NT2/D1 (cell line): ENCODE results near the gene FRAS1.

Experiments
- DNase-seq: peaks from one replicate; pipeline ENCODE4 v3.0.0-alpha.2; 2011; ENCODE audit warnings: low read depth, low spot score
- H3K27me3 ChIP-seq: 2 replicates; pipeline ENCODE4 v1.6.0; 2011; ENCODE audit warnings: mild to moderate bottlenecking; ENCODE audit not compliant: insufficient read length, insufficient read depth
- H3K36me3 ChIP-seq: 2 replicates; pipeline ENCODE4 v1.6.1; 2011; ENCODE audit warnings: mild to moderate bottlenecking, low read length, mixed read lengths; ENCODE audit not compliant: insufficient read depth, insufficient read length
- H3K4me1 ChIP-seq: 2 replicates; pipeline ENCODE4 v1.5.1; 2011; ENCODE audit not compliant: insufficient read depth, insufficient read length
- H3K4me3 ChIP-seq: 2 replicates; pipeline ENCODE4 v1.5.1; 2011; ENCODE audit warnings: low read depth; ENCODE audit not compliant: insufficient read length
- H3K9ac ChIP-seq: 2 replicates; pipeline ENCODE4 v1.6.0; 2011; ENCODE audit warnings: low read depth; ENCODE audit not compliant: insufficient read length
- H3K9me3 ChIP-seq: 2 replicates; pipeline ENCODE4 v1.5.1; 2011; ENCODE audit warnings: mild to moderate bottlenecking, low read length; ENCODE audit not compliant: insufficient read depth
- SUZ12 ChIP-seq: IDR thresholded peaks from 2 replicates; pipeline ENCODE4 v1.6.1; 2011; ENCODE audit not compliant: insufficient read length, insufficient read depth; ENCODE audit errors: extremely low read depth
- YY1 ChIP-seq: IDR thresholded peaks from 2 replicates; pipeline ENCODE4 v1.6.1; 2011; ENCODE audit not compliant: insufficient read length, insufficient read depth
- ZNF274 ChIP-seq: IDR thresholded peaks from 2 replicates; pipeline ENCODE4 v1.6.1; 2011; ENCODE audit warnings: mild to moderate bottlenecking, low read depth, low read length

Gene FRAS1

DNA sequence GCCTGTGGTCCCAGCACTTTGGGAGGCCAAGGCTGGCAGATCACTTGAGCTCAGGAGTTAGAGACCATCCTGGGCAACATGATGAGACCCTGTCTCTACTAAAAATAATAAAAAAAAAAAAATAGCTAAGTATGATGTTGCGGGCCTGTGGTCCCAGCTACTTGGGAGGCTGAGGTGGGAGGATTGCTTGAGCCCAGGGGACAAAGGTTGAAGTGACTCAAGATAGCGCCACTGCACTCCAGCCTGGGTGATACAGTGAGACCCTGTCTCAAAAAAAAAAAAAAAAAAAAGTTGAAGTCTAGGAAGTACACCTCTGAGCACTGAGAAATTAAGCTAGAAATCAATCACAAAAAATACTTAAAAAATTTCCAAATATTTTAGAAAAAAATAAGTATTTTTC lies 86.5 kb downstream of the FRAS1 start:
- no peak for TF ChIP-seq SUZ12
- TF ChIP-seq ZNF274: no peak
- no peak for TF ChIP-seq YY1

DNA sequence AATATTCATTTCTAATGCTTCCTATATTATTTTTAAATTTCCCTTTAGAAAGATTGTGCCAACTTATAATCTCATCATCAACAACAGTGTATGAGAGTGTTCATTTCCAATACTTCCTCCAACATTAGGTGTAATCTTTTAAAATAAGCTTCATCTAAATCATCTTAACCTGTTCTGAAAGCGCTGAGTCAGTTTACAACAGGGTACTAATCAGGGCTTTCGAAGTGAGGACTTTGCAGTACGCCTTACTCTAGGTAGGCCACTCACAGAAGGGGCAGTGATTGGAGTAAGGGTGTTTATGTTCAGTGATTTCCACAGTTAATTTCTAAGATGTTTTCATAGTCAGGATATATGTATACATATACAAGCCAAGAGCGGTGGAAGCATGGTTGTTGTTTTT lies 87.9 kb downstream of the FRAS1 start:
- no peak for DNase-seq
- TF ChIP-seq YY1: no peak
- no peak for TF ChIP-seq ZNF274
- no peak for TF ChIP-seq SUZ12
- Histone ChIP-seq H3K4me1 (no peaks in the 10 kb centered on the region), H3K27me3 (no peaks in the 10 kb centered on the region), H3K36me3 (no peaks in the 10 kb centered on the region), H3K4me3 (no peak overlapping the region), H3K9me3 (no peaks in the 10 kb centered on the region), H3K9ac (no peak overlapping the region)

More for the DNA sequence above, 86.5 kb downstream of the FRAS1 start:
- H3K4me1 ChIP-seq: no peaks in the 10 kb centered on the region
- H3K27me3 ChIP-seq: no peaks in the 10 kb centered on the region
- H3K9me3 ChIP-seq: no peaks in the 10 kb centered on the region
- no peak overlapping the region for H3K9ac ChIP-seq
- H3K4me3 ChIP-seq: no peak overlapping the region
- DNase-seq: no peak
- H3K36me3 ChIP-seq: no peaks in the 10 kb centered on the region

DNA sequence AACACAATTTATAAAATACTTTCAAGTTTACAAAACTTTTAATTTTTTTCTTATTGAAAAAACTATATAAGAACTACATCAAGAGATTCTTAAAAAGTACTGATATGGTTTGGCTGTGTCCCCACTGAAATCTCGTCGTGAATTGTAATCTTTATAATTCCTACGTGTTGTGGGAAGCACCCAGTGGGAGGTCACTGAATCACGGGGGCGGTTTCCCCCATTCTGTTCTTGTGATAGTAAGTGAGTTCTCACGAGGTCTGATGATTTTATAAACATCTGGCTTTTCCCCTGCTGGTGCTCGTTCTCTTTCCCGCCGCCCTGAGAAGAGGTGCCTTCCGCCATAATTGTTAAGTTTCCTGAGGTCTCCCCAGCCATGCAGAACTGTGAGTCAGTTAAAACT lies 88.5 kb downstream of the FRAS1 start:
- TF ChIP-seq YY1 (no peak), ZNF274 (no peak), SUZ12 (no peak)
- no peak overlapping the region for H3K4me3 ChIP-seq
- H3K9me3 ChIP-seq: no peaks in the 10 kb centered on the region
- H3K9ac ChIP-seq: no peak overlapping the region
- H3K27me3 ChIP-seq: no peaks in the 10 kb centered on the region
- DNase-seq: no peak
- no peaks in the 10 kb centered on the region for H3K4me1 ChIP-seq
- no peaks in the 10 kb centered on the region for H3K36me3 ChIP-seq

- no peaks in the 10 kb centered on the region for H3K27me3 ChIP-seq
- no peaks in the 10 kb centered on the region for H3K4me1 ChIP-seq
- no peaks in the 10 kb centered on the region for H3K9me3 ChIP-seq
- TF ChIP-seq ZNF274: no peak
- TF ChIP-seq YY1: no peak
- no peak for TF ChIP-seq SUZ12
- H3K36me3 ChIP-seq: no peaks in the 10 kb centered on the region
- no peak for DNase-seq
- H3K9ac ChIP-seq: no peak overlapping the region
- H3K4me3 ChIP-seq: no peak overlapping the region
Measured at GRCh38 chr4:78149751-78150542, 92.8 kb downstream of the FRAS1 start.

DNA sequence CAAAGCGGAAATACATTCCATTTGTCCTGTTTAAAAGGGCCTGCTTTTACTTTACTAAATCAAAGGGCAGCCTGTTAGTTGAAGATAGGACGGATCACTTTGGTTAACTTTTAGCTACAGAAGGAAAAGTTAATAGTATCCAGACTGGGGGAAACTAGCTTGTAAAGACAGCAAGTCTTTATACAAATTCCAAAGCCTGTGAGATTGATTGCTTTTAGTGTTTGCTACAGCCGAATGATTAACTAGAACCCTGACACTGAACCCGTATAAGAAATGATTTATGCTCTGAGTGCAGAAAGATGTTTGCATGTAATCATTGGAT lies 93.4 kb downstream of the FRAS1 start:
- no peak for DNase-seq
- H3K9ac ChIP-seq: no peak overlapping the region
- no peaks in the 10 kb centered on the region for H3K36me3 ChIP-seq
- H3K4me3 ChIP-seq: no peak overlapping the region
- H3K9me3 ChIP-seq: no peaks in the 10 kb centered on the region
- no peaks in the 10 kb centered on the region for H3K4me1 ChIP-seq
- no peak for TF ChIP-seq YY1
- no peak for TF ChIP-seq SUZ12
- TF ChIP-seq ZNF274: no peak
- H3K27me3 ChIP-seq: no peaks in the 10 kb centered on the region

GRCh38 chr4:78152795-78153194 lies 95.7 kb downstream of the FRAS1 start:
- no peaks in the 10 kb centered on the region for H3K4me1 ChIP-seq
- TF ChIP-seq YY1 (no peak), ZNF274 (no peak), SUZ12 (no peak)
- H3K27me3 ChIP-seq: no peaks in the 10 kb centered on the region
- H3K36me3 ChIP-seq: no peaks in the 10 kb centered on the region
- H3K9ac ChIP-seq: no peak overlapping the region
- H3K9me3 ChIP-seq: no peaks in the 10 kb centered on the region
- DNase-seq: no peak
- no peak overlapping the region for H3K4me3 ChIP-seq

DNA sequence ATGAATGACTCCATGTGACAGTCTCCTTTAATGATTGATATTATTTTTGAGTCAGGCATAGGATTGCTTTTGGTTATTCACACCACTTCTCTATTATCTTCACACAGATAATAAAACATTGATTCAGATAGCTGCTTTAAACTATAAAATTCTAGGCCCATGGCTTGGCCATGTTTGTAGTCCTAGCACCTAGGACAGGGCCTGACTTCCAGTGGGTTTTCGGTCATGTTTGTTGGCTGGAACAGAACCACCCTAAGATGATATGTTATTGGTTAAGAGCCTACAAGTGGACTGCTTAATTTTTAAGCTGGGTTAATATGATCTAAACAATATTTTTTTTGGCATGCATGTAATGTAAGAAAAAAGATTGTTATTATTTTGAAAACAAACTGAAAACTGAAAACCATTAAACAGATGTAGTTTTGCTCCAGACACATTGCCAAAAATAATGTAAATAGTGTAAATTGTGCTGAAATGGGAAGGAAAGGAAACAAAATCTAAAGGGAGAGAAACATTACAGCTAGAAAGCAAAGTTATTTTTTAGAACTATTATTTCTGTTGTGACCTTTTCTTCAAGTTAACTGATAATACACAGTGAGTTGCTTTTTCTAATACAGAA lies 98.0 kb downstream of the FRAS1 start:
- Histone ChIP-seq H3K4me1 (no peaks in the 10 kb centered on the region), H3K4me3 (no peak overlapping the region), H3K27me3 (no peaks in the 10 kb centered on the region), H3K9me3 (no peaks in the 10 kb centered on the region), H3K36me3 (no peaks in the 10 kb centered on the region), H3K9ac (no peak overlapping the region)
- TF ChIP-seq YY1 (no peak), SUZ12 (no peak), ZNF274 (no peak)
- DNase-seq: no peak
